Memory B cell (primary cell): ENCODE measurements around the gene HMCES.
A peak's percentile ranks its signal among the peaks of the same experiment; 100 is the strongest.

Experiments
- ATAC-seq: fragments of 150-1000 bp; cut with Tn5 transposase; 2 replicates; pipeline ENCODE4 v1.10.0; 2021; ENCODE audit warnings: low read depth, mild to moderate bottlenecking, moderate library complexity
- DNase-seq, 2 donors: peaks; one replicate each; pipeline ENCODE4 v3.0.0; 2022; ENCODE audit warnings: low spot score in 2 of 2
- H3K27ac Mint-ChIP-seq: one replicate; pipeline ENCODE4 v1.8.0; 2022; ENCODE audit warnings: mild to moderate bottlenecking, moderate library complexity, mixed read lengths
- H3K27me3 Mint-ChIP-seq: one replicate; pipeline ENCODE4 v1.8.0; 2022; ENCODE audit warnings: mixed read lengths
- H3K36me3 Mint-ChIP-seq: one replicate; pipeline ENCODE4 v1.8.0; 2022; ENCODE audit warnings: mild to moderate bottlenecking, mixed read lengths
- H3K4me1 Mint-ChIP-seq: one replicate; pipeline ENCODE4 v1.8.0; 2022; ENCODE audit warnings: mixed read lengths
- H3K4me3 Mint-ChIP-seq: one replicate; pipeline ENCODE4 v1.8.0; 2022; ENCODE audit warnings: mild to moderate bottlenecking, moderate library complexity, mixed read lengths
- H3K9me3 Mint-ChIP-seq: one replicate; pipeline ENCODE4 v1.8.0; 2022; ENCODE audit warnings: mixed read lengths

Gene HMCES

DNA sequence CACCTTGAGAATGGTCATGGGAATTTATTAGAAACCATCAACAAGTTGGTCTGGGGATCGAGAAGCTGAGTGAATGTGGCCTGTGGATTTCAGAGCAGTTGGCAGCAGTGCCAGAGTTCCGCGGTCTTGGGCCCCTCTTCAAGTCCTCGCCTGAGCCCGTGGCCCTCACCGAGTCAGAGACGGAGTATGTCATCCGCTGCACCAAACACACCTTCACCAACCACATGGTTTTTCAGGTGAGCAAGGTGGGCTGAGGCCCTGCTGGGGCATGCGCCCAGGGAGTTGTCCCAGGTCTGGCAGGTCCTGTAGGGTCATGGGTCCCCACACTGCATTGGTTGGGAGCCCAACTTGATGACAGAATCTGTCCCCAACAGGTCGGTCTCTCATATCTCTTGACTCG, 7.0 kb upstream of the HMCES start:
- H3K27me3 Mint-ChIP-seq: no peaks in the 10 kb centered on the region
- no peaks in the 10 kb centered on the region for H3K9me3 Mint-ChIP-seq
- ATAC-seq: no peak
- H3K4me3 Mint-ChIP-seq: no peak overlapping the region
- H3K27ac Mint-ChIP-seq: no peak overlapping the region
- peaks cover 16% of the 10 kb centered on the region for H3K4me1 Mint-ChIP-seq
- no peak for DNase-seq
- peaks cover 53% of the 10 kb centered on the region for H3K36me3 Mint-ChIP-seq

DNA sequence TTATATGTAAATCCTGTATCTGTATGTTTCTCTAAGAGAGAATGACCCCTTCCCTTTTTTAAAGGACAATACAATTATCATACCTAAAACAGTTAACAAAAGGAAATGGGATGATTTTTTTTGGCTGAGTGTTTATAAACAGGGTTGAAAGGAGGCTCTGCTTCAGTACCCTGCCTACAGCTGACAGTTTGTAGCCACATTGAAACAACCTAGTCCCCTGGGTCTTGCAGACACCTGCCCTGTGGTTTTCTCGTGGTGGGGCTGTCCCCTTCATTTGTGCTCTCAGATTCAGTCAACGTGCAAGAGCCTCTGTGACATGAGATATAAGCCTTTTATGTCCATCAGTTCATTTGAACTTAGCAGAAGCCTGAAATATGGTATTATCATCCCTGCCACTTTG, 2.3 kb upstream of the HMCES start:
- ATAC-seq (peak; percentile 86), DNase-seq (peak; percentile 63 to 79)
- peaks cover 28% of the 10 kb centered on the region for H3K36me3 Mint-ChIP-seq
- no peaks in the 10 kb centered on the region for H3K9me3 Mint-ChIP-seq
- no peaks in the 10 kb centered on the region for H3K27me3 Mint-ChIP-seq
- H3K4me1 Mint-ChIP-seq: peaks cover 39% of the 10 kb centered on the region
- H3K4me3 Mint-ChIP-seq: peak overlapping the region; percentile 29
- peak overlapping the region; percentile 45 for H3K27ac Mint-ChIP-seq

GRCh38 chr3:129277829-129278271, 820 bp upstream of the HMCES start:
- Mint-ChIP-seq H3K4me3 (peak overlapping the region; percentile 96), H3K36me3 (peaks cover 22% of the 10 kb centered on the region), H3K4me1 (peaks cover 49% of the 10 kb centered on the region), H3K9me3 (no peaks in the 10 kb centered on the region), H3K27me3 (no peaks in the 10 kb centered on the region), H3K27ac (peak overlapping the region; percentile 91)
- DNase-seq (peak; percentile 2 to 41), ATAC-seq (no peak)

DNA sequence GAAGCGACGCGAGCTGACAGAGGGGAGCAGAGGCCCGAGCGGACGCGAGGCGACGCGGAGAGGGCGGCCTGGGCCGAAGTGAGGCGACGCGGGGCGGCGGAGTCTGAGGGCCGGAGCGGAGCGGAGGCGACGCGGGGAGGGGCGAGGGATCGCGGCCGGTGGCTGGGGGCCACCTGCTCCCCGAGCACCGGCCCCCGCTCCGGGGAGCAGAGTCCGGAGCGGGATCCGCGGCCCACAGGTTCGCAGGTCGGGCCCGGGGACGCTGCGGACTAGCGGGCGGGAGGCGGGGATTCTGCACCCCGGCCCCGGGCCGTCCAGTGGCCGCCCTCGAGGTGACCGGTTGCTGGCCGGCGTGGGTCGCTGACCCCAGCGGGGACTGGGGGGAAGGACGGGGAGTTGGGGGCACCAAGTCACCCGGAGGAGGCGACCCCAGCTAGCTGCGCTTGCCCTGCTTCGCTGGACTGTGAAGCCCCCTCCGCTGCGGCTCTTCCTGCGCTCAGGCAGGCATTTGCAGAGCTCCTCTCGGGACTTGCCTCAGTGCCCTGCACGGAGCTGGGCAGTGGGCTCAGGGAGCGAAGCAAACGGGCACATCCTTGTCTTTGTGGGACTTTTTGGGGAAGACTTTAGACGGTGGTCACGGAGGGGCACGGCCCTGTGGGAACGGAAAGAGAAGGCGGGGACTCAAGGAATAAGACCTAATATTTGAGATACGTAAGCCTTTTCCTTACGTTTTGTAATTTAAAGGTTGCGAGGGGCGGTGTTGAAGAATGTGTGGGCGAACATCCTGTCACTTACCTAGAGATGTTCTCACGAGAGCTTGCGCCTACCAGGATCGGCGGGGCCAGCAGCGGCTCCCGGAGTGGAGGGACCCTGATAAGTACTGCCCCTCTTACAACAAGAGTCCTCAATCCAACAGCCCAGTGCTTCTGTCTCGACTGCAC, 566 bp downstream of the HMCES start:
- Mint-ChIP-seq H3K4me1 (peaks cover 53% of the 10 kb centered on the region), H3K27me3 (no peaks in the 10 kb centered on the region), H3K4me3 (peak overlapping the region; percentile 96), H3K36me3 (peaks cover 17% of the 10 kb centered on the region), H3K27ac (peak overlapping the region; percentile 91), H3K9me3 (no peaks in the 10 kb centered on the region)
- ATAC-seq (no peak), DNase-seq (peak in 1 of 2 donors; percentile 42)

- no peaks in the 10 kb centered on the region for H3K9me3 Mint-ChIP-seq
- H3K4me1 Mint-ChIP-seq: peaks cover 49% of the 10 kb centered on the region
- no peak overlapping the region for H3K4me3 Mint-ChIP-seq
- DNase-seq (no peak), ATAC-seq (no peak)
- no peaks in the 10 kb centered on the region for H3K27me3 Mint-ChIP-seq
- no peak overlapping the region for H3K27ac Mint-ChIP-seq
- H3K36me3 Mint-ChIP-seq: peaks cover 9% of the 10 kb centered on the region
These were observed 1.5 kb downstream of the HMCES start for GRCh38 chr3:129280183-129280582.

- ATAC-seq (no peak), DNase-seq (no peak)
- Mint-ChIP-seq H3K9me3 (no peaks in the 10 kb centered on the region), H3K4me1 (peaks cover 37% of the 10 kb centered on the region), H3K27me3 (no peaks in the 10 kb centered on the region), H3K4me3 (peak overlapping the region; percentile 48), H3K27ac (peak overlapping the region; percentile 29), H3K36me3 (peaks cover 2% of the 10 kb centered on the region)
These were observed 3.1 kb downstream of the HMCES start for GRCh38 chr3:129281726-129282125.

DNA sequence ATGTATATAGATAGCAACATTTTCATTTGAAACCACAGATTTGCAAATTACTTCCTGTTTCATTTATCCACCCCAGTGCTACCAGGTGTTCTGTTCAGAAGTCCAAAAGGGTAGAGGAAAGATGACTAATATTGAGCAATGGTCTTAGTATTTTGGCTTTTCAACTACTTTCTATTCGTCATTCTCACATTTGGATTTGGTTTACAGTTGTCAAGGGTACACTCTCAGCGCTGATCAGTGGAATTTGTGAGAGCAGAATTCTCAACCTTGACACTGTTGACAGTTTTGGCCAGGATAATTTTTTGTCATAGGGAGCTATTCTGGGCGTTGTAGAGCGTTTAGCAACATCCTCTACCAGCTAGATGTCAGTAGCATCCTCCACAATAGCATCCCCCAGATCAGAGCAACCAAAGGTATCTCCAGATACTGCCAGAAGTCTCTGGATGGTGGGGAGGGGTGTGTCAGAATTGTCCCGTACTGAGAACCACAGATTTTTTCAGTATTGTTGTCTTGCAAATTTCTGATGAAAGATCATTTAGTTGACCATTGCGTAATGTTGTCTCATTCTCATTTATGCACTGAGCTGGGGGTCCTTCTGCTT, 4.2 kb downstream of the HMCES start:
- ATAC-seq (peak; percentile 67), DNase-seq (peak in 1 of 2 donors; percentile 49)
- Mint-ChIP-seq H3K4me1 (peaks cover 29% of the 10 kb centered on the region), H3K27ac (peak overlapping the region; percentile 85), H3K4me3 (peak overlapping the region; percentile 77), H3K36me3 (peaks cover 2% of the 10 kb centered on the region), H3K9me3 (no peaks in the 10 kb centered on the region), H3K27me3 (no peaks in the 10 kb centered on the region)

GRCh38 chr3:129286081-129286480, 7.4 kb downstream of the HMCES start:
- no peak for ATAC-seq
- peaks cover 1% of the 10 kb centered on the region for H3K27me3 Mint-ChIP-seq
- H3K36me3 Mint-ChIP-seq: peaks cover 5% of the 10 kb centered on the region
- H3K4me1 Mint-ChIP-seq: peaks cover 14% of the 10 kb centered on the region
- no peak overlapping the region for H3K4me3 Mint-ChIP-seq
- H3K27ac Mint-ChIP-seq: no peak overlapping the region
- H3K9me3 Mint-ChIP-seq: no peaks in the 10 kb centered on the region
- DNase-seq: no peak

DNA sequence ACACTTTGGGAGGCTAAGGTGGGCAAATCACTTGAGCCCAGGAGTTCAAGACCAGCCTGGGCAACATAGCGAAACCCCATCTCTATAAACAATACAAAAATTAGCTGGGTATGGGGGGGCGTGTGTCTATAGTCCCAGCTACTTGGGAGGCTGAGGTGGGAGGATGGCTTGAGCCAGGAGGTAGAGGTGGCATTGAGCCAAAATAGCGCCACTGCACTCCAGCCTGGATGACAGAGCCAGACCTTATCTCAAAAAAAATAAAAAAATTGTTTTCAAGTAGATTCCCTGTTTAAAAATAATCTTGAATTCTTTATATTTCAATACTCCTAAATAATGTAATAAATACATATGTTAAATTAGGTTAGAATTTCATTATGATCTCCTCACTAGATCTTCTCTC, 9.8 kb downstream of the HMCES start:
- DNase-seq: no peak
- no peak overlapping the region for H3K4me3 Mint-ChIP-seq
- H3K4me1 Mint-ChIP-seq: peaks cover 2% of the 10 kb centered on the region
- H3K9me3 Mint-ChIP-seq: no peaks in the 10 kb centered on the region
- peaks cover 1% of the 10 kb centered on the region for H3K27me3 Mint-ChIP-seq
- ATAC-seq: no peak
- H3K27ac Mint-ChIP-seq: no peak overlapping the region
- H3K36me3 Mint-ChIP-seq: peaks cover 15% of the 10 kb centered on the region

GRCh38 chr3:129289201-129289921, 10.7 kb downstream of the HMCES start:
- H3K27me3 Mint-ChIP-seq: peaks cover 1% of the 10 kb centered on the region
- H3K36me3 Mint-ChIP-seq: peaks cover 17% of the 10 kb centered on the region
- no peak for ATAC-seq

GRCh38 chr3:129291236-129291886, 12.7 kb downstream of the HMCES start:
- Mint-ChIP-seq H3K27ac (no peak overlapping the region), H3K36me3 (peaks cover 22% of the 10 kb centered on the region), H3K27me3 (peaks cover 1% of the 10 kb centered on the region), H3K4me1 (peaks cover 2% of the 10 kb centered on the region), H3K9me3 (no peaks in the 10 kb centered on the region), H3K4me3 (no peak overlapping the region)
- DNase-seq: no peak
- ATAC-seq: no peak

More at GRCh38 chr3:129289201-129289921, 10.7 kb downstream of the HMCES start:
- DNase-seq: no peak
- H3K27ac Mint-ChIP-seq: no peak overlapping the region
- H3K4me1 Mint-ChIP-seq: peaks cover 2% of the 10 kb centered on the region
- H3K4me3 Mint-ChIP-seq: no peak overlapping the region
- H3K9me3 Mint-ChIP-seq: no peaks in the 10 kb centered on the region

GRCh38 chr3:129295286-129295685, 16.6 kb downstream of the HMCES start:
- Mint-ChIP-seq H3K9me3 (no peaks in the 10 kb centered on the region), H3K4me3 (no peak overlapping the region), H3K27me3 (peaks cover 1% of the 10 kb centered on the region), H3K36me3 (peaks cover 24% of the 10 kb centered on the region), H3K27ac (no peak overlapping the region), H3K4me1 (peaks cover 2% of the 10 kb centered on the region)
- ATAC-seq: no peak
- DNase-seq: no peak

DNA sequence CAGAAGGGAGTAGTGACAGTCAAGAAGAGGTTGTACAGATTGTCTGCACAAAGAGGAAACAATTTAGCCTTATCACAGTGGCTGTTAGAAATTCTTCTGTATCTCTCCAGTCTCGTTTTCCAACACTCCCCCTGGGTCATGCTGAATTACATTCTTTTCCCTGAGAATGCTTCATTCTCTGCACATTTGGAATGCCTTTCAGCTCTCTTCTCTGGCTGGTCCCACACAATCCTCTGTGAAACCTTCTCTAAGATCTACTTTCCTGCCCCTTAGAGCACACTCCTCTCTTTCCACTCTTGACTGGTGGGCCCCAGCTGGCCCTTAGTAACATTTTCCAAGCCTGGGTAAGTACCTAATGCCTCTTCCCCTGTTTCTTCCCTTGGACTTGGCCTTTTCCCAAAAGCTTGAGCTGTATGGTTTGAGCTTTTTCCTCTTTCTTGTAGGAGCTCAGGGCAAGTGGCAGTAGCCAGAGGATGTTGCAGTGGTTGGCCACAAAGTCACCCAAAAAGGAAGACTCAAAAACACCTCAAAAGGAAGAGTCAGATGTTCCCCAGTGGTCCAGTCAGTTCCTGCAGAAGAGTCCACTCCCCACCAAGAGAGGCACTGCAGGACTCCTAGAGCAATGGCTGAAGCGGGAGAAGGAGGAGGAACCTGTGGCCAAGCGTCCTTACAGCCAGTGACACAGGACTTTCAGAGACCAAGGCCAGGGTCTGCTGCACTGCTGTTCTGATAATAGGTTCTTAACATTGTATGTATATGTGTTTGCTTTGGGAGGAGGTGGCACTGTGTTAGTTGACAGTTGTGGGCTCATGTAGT, 25.7 kb downstream of the HMCES start:
- ATAC-seq (no peak), DNase-seq (no peak)
- H3K36me3 Mint-ChIP-seq: peaks cover 8% of the 10 kb centered on the region
- no peaks in the 10 kb centered on the region for H3K9me3 Mint-ChIP-seq
- H3K4me1 Mint-ChIP-seq: peaks cover 10% of the 10 kb centered on the region
- H3K27me3 Mint-ChIP-seq: no peaks in the 10 kb centered on the region
- no peak overlapping the region for H3K27ac Mint-ChIP-seq
- peak overlapping the region; percentile 49 for H3K4me3 Mint-ChIP-seq
